IPS-15b (cell line): ENCODE measurements around the gene WIZ.

Experiments
- H3K27me3 ChIP-seq: one replicate; pipeline ENCODE4 v1.6.1; 2013; ENCODE audit warnings: low read length; ENCODE audit not compliant: control insufficient read depth, insufficient read depth
- H3K36me3 ChIP-seq: one replicate; pipeline ENCODE4 v1.6.1; 2013; ENCODE audit warnings: low read length; ENCODE audit not compliant: control insufficient read depth, insufficient read depth
- H3K4me1 ChIP-seq: one replicate; pipeline ENCODE4 v1.6.1; 2013; ENCODE audit warnings: mild to moderate bottlenecking, low read length; ENCODE audit not compliant: control insufficient read depth, insufficient read depth
- H3K4me3 ChIP-seq: one replicate; pipeline ENCODE4 v1.5.1; 2013; ENCODE audit warnings: low read depth, low read length
- H3K9ac ChIP-seq: one replicate; pipeline ENCODE4 v1.6.1; 2013; ENCODE audit warnings: low read depth, mild to moderate bottlenecking, low read length
- H3K9me3 ChIP-seq: one replicate; pipeline ENCODE4 v1.6.1; 2013; ENCODE audit warnings: mild to moderate bottlenecking, low read length; ENCODE audit not compliant: control insufficient read depth, insufficient read depth

WIZ gene

GRCh38 chr19:15430526-15431120 is 19.1 kb downstream of the WIZ start:
- H3K9me3 ChIP-seq = no peaks in the 10 kb centered on the region
- H3K36me3 ChIP-seq = peaks cover 18% of the 10 kb centered on the region
- no peak overlapping the region for H3K4me3 ChIP-seq
- H3K4me1 ChIP-seq = peaks cover 5% of the 10 kb centered on the region
- H3K27me3 ChIP-seq = no peaks in the 10 kb centered on the region
- no peak overlapping the region for H3K9ac ChIP-seq

DNA sequence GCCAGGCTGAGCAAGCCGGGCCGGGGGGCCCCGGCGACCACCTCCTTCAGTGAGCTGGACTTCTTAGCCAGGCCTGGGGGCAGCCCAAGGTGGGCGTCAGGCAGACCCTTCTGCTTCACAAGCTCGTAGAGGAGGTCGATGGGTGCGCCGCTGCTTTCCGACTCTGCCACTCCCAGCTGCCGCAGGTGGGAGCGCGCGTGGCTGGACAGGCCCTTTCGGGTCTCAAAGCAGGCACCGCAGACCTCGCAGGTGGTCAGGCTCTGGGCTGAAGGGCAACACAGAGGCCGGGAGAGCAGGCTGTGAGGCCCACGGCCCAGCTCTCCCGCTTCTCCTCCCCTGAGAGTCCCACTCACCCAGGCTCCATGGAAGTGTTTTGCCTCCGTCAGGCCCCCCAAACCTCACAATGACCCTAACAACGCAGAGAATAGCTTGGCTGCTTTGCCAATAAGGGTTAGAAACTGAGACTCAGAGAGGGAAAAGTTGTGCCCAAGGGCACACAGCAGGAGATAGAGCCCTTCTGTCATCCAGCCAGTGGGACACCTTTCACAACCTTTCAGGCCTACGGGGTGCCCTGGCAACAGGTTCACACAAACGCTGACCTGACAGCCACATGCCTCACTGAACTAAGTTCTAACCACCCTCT is 19.8 kb downstream of the WIZ start:
- Histone ChIP-seq H3K27me3 (no peaks in the 10 kb centered on the region), H3K9me3 (no peaks in the 10 kb centered on the region), H3K9ac (no peak overlapping the region), H3K4me3 (no peak overlapping the region), H3K4me1 (peaks cover 5% of the 10 kb centered on the region), H3K36me3 (peaks cover 24% of the 10 kb centered on the region)

DNA sequence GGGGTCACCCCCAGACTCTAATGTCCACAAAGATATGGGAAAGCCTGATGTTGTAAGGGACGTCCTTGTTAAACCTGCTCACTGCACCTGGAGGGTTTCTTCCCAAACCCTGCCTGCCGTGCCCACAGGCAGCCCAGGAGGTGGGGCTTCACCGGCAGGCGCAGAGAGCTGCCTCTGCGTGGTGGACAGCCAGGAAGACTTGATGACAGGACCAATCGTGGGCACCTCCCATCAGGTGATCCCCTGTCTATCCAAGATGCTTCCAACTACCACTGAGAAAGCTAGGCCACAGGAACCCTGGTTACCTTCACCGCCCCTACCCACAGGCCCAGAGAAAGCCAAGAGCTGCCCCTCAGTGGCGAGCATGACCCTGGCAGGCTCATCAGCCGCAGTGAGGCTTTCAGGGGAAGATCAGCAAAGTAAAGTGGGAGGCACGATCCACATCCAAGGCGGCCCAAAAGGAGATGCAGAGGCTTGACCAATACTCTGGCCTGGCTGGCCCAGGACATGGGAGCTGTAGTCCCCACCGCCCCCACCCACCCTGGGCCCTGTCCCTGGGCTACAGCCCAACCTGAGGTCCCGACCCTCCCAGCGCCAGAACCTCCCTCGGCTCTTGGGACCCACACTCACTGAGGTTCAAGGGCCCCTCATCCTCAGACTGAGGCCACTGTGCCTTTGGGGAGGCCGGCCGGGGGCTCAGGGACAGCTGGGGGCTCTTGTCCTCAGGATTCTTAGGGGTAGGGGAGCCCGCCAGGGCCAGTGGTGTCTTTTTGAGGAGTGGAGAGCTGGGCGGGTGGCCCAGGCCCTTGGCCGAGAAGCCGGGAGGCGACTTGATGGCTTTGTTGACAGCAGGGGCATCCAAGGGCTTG is 20.6 kb downstream of the WIZ start:
- Histone ChIP-seq H3K4me1 (peaks cover 5% of the 10 kb centered on the region), H3K27me3 (no peaks in the 10 kb centered on the region), H3K9me3 (no peaks in the 10 kb centered on the region), H3K9ac (no peak overlapping the region), H3K4me3 (no peak overlapping the region), H3K36me3 (peaks cover 32% of the 10 kb centered on the region)

GRCh38 chr19:15427991-15428471 is 21.7 kb downstream of the WIZ start:
- H3K36me3 ChIP-seq = peaks cover 38% of the 10 kb centered on the region

DNA sequence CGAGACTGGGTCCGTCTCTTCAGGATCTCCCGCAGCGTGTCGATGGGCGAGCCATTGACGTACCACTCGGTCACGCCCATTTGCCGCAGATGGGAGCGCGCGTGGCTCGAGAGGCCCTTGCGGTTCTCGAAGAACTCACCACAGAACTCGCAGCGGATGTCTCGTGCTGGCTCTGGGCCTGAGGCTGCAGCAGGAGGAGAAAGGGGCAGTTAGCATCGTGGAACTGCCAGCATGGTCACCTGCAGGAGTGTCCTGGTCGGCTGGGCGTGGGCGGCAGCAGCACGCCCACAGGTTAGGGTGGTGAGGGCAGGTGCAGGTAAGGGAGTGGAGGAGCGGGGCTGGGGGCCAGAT is 22.4 kb downstream of the WIZ start:
- Histone ChIP-seq H3K36me3 (peaks cover 44% of the 10 kb centered on the region), H3K9ac (no peak overlapping the region), H3K4me3 (no peak overlapping the region), H3K4me1 (no peaks in the 10 kb centered on the region), H3K9me3 (no peaks in the 10 kb centered on the region), H3K27me3 (no peaks in the 10 kb centered on the region)

More at GRCh38 chr19:15427991-15428471, 21.7 kb downstream of the WIZ start:
- H3K27me3 ChIP-seq = no peaks in the 10 kb centered on the region
- no peak overlapping the region for H3K4me3 ChIP-seq
- no peaks in the 10 kb centered on the region for H3K4me1 ChIP-seq
- H3K9me3 ChIP-seq = no peaks in the 10 kb centered on the region
- H3K9ac ChIP-seq = no peak overlapping the region

- no peak overlapping the region for H3K4me3 ChIP-seq
- no peaks in the 10 kb centered on the region for H3K4me1 ChIP-seq
- no peak overlapping the region for H3K9ac ChIP-seq
- H3K36me3 ChIP-seq = peaks cover 44% of the 10 kb centered on the region
- H3K27me3 ChIP-seq = no peaks in the 10 kb centered on the region
- H3K9me3 ChIP-seq = no peaks in the 10 kb centered on the region
Observed at GRCh38 chr19:15426485-15427349, 23.0 kb downstream of the WIZ start.

DNA sequence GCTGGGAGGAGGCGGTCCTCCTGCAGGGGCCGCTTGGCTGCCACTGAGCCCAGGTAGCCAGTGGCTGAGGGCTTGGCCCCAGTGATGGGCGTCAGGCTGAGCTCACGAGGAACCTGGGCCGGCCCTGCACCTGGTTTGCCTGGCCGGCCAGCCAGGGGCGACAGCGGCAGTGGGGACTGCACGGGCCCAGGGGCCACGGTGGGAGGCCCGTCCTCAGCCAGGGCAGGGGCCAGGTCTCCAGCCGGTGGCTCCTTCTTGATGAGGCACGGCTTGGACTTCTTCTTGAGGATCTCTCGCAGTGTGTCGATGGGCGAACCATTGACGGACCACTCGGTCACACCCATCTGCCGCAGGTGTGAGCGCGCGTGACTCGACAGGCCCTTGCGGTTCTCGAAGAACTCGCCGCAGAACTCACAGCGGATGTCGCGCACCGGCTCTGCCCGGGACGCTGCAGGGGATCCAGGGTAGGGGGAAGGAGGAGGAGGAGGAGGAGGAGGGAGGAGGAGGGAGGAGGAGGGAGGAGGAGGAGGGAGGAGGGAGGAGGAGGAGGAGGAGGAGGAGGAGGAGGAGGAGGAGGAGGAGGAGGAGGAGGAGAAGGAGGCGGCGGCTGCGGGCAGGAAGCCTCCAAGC is 24.3 kb downstream of the WIZ start:
- peaks cover 44% of the 10 kb centered on the region for H3K36me3 ChIP-seq
- H3K4me1 ChIP-seq = no peaks in the 10 kb centered on the region
- H3K4me3 ChIP-seq = no peak overlapping the region
- no peaks in the 10 kb centered on the region for H3K27me3 ChIP-seq
- no peaks in the 10 kb centered on the region for H3K9me3 ChIP-seq
- no peak overlapping the region for H3K9ac ChIP-seq

DNA sequence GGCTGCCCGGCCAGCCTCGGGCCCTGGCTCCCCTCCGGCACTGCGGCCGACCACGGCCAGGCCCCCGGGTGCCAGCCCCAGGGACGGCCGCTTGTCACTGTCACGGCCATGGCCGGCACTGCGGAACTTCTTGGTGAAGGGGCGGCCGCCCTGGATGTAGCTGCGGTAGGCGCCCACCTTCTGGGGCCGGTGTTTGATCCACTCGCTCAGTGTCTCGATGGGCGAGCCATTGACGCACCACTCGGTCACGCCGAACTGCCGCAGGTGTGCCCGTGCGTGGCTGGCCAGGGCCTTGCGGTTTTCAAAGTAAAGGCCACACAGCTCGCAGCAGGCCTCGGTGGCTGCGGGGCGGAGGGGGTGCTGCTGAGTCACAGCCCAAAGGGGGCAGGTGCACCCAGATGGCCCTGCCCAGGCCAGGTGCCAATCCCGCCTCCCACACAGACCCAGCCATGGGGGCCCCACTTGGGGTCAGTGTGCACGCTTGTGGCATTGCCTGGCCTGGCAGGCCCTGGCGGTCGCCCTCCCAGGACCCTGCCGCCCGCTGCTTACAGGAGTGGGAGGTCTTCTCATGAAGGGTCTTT is 25.0 kb downstream of the WIZ start:
- Histone ChIP-seq H3K27me3 (no peaks in the 10 kb centered on the region), H3K9ac (no peak overlapping the region), H3K4me3 (no peak overlapping the region), H3K4me1 (no peaks in the 10 kb centered on the region), H3K9me3 (no peaks in the 10 kb centered on the region), H3K36me3 (peaks cover 44% of the 10 kb centered on the region)

DNA sequence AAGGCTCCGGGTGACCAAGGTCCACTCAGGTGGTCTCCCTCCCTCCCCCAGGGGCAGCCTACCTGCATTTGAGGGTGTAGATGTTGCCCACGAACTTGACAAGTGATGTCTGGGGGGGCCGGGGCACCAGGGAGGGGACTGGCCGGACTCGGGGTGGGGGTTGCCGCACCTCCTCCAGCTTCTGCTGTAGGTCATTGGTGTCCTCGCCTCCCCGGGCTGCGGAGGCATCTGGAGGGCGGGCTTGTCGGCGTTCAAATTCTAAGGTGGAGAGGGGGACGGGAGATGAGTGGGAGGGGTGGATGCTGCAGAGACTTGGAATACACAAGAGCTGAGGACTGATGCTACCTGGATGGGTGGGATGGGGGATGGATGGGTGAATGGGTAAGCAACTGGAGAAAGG is 25.6 kb downstream of the WIZ start:
- Histone ChIP-seq H3K36me3 (peaks cover 44% of the 10 kb centered on the region), H3K4me3 (no peak overlapping the region), H3K9me3 (no peaks in the 10 kb centered on the region), H3K9ac (no peak overlapping the region), H3K27me3 (no peaks in the 10 kb centered on the region), H3K4me1 (peaks cover 3% of the 10 kb centered on the region)

- Histone ChIP-seq H3K27me3 (no peaks in the 10 kb centered on the region), H3K9me3 (no peaks in the 10 kb centered on the region), H3K4me3 (no peak overlapping the region), H3K36me3 (peaks cover 41% of the 10 kb centered on the region), H3K9ac (no peak overlapping the region), H3K4me1 (peaks cover 3% of the 10 kb centered on the region)
Observed at GRCh38 chr19:15423130-15423529, 26.6 kb downstream of the WIZ start.
